Parathyroid adenoma (tissue), 2 donors: Measurements from ENCODE around the gene KXD1.

Source experiments
- H2AFZ ChIP-seq: fragments of 300-600 bp; sonication (generic); one replicate; pipeline ENCODE4 v1.7.0; 2017; ENCODE audit warnings: antibody characterized with exemption, mild to moderate bottlenecking
- H3K27ac ChIP-seq: fragments of 300-600 bp; sonication (generic); one replicate; pipeline ENCODE4 v1.7.0; 2017
- H3K27me3 ChIP-seq: fragments of 300-600 bp; sonication (generic); one replicate; pipeline ENCODE4 v1.7.0; 2017; ENCODE audit warnings: low read length; ENCODE audit not compliant: control insufficient read depth, insufficient read depth
- H3K36me3 ChIP-seq: fragments of 300-600 bp; sonication (generic); one replicate; pipeline ENCODE4 v1.7.0; 2017; ENCODE audit warnings: low read length; ENCODE audit not compliant: control insufficient read depth, insufficient read depth
- H3K4me1 ChIP-seq: fragments of 300-600 bp; sonication (generic); one replicate; pipeline ENCODE4 v1.7.0; 2017; ENCODE audit warnings: control low read depth
- H3K4me2 ChIP-seq: fragments of 300-600 bp; sonication (generic); one replicate; pipeline ENCODE4 v1.7.0; 2017; ENCODE audit warnings: low read length
- H3K4me3 ChIP-seq: fragments of 300-600 bp; sonication (generic); one replicate; pipeline ENCODE4 v1.7.0; 2017; ENCODE audit warnings: low read depth, low read length
- H3K79me2 ChIP-seq: fragments of 300-600 bp; sonication (generic); one replicate; pipeline ENCODE4 v1.7.0; 2017; ENCODE audit warnings: control low read depth
- H3K9ac ChIP-seq: fragments of 300-600 bp; sonication (generic); one replicate; pipeline ENCODE4 v1.7.0; 2017; ENCODE audit warnings: mild to moderate bottlenecking
- H3K9me3 ChIP-seq: fragments of 300-600 bp; sonication (generic); one replicate; pipeline ENCODE4 v1.7.0; 2017; ENCODE audit warnings: low read length; ENCODE audit not compliant: control insufficient read depth
- TF ChIP-seq, protein P1 (sequence below): fragments of 300-600 bp; sonication (generic); IDR thresholded peaks from one replicate; pipeline ENCODE4 v1.7.0; 2017; ENCODE audit warnings: antibody characterized with exemption, mild to moderate bottlenecking
- donor health status: primary hyperparathyroidism.

The KXD1 gene

GRCh38 chr19:18608102-18608804, 50.6 kb downstream of the KXD1 start:
- H3K36me3 ChIP-seq = no peaks in the 10 kb centered on the region
- H3K4me1 ChIP-seq = peaks cover 19% of the 10 kb centered on the region
- no peak overlapping the region for H3K4me2 ChIP-seq
- H3K79me2 ChIP-seq = no peaks in the 10 kb centered on the region
- TF ChIP-seq, protein P1, sequence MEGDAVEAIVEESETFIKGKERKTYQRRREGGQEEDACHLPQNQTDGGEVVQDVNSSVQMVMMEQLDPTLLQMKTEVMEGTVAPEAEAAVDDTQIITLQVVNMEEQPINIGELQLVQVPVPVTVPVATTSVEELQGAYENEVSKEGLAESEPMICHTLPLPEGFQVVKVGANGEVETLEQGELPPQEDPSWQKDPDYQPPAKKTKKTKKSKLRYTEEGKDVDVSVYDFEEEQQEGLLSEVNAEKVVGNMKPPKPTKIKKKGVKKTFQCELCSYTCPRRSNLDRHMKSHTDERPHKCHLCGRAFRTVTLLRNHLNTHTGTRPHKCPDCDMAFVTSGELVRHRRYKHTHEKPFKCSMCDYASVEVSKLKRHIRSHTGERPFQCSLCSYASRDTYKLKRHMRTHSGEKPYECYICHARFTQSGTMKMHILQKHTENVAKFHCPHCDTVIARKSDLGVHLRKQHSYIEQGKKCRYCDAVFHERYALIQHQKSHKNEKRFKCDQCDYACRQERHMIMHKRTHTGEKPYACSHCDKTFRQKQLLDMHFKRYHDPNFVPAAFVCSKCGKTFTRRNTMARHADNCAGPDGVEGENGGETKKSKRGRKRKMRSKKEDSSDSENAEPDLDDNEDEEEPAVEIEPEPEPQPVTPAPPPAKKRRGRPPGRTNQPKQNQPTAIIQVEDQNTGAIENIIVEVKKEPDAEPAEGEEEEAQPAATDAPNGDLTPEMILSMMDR = no peak
- no peak overlapping the region for H3K9ac ChIP-seq
- no peak overlapping the region for H3K4me3 ChIP-seq
- no peak overlapping the region for H2AFZ ChIP-seq
- H3K27ac ChIP-seq = no peak overlapping the region
- H3K27me3 ChIP-seq = peaks cover 14% of the 10 kb centered on the region
- H3K9me3 ChIP-seq = no peaks in the 10 kb centered on the region

GRCh38 chr19:18608805-18609716, 51.4 kb downstream of the KXD1 start:
- H3K9ac ChIP-seq = no peak overlapping the region
- H3K27me3 ChIP-seq = peaks cover 17% of the 10 kb centered on the region
- H3K9me3 ChIP-seq = no peaks in the 10 kb centered on the region
- H3K27ac ChIP-seq = no peak overlapping the region
- no peak overlapping the region for H2AFZ ChIP-seq
- H3K4me2 ChIP-seq = no peak overlapping the region
- no peak overlapping the region for H3K4me3 ChIP-seq
- no peaks in the 10 kb centered on the region for H3K36me3 ChIP-seq
- TF ChIP-seq, protein P1 = no peak
- peaks cover 19% of the 10 kb centered on the region for H3K4me1 ChIP-seq
- H3K79me2 ChIP-seq = no peaks in the 10 kb centered on the region

- H3K79me2 ChIP-seq = no peaks in the 10 kb centered on the region
- no peaks in the 10 kb centered on the region for H3K36me3 ChIP-seq
- H3K27me3 ChIP-seq = peaks cover 14% of the 10 kb centered on the region
- no peak overlapping the region for H3K27ac ChIP-seq
- H3K9ac ChIP-seq = no peak overlapping the region
- no peak overlapping the region for H3K4me2 ChIP-seq
- H2AFZ ChIP-seq = no peak overlapping the region
- no peak overlapping the region for H3K4me3 ChIP-seq
- TF ChIP-seq, protein P1 = no peak
- peaks cover 19% of the 10 kb centered on the region for H3K4me1 ChIP-seq
- no peaks in the 10 kb centered on the region for H3K9me3 ChIP-seq
Observed at GRCh38 chr19:18609717-18610051, 52.0 kb downstream of the KXD1 start.

- Histone ChIP-seq H3K4me3 (no peak overlapping the region), H3K4me1 (peaks cover 19% of the 10 kb centered on the region), H2AFZ (no peak overlapping the region), H3K4me2 (no peak overlapping the region), H3K36me3 (no peaks in the 10 kb centered on the region), H3K9me3 (no peaks in the 10 kb centered on the region), H3K9ac (no peak overlapping the region), H3K27me3 (peaks cover 14% of the 10 kb centered on the region), H3K27ac (no peak overlapping the region), H3K79me2 (no peaks in the 10 kb centered on the region)
- TF ChIP-seq, protein P1 = no peak
Observed at GRCh38 chr19:18610245-18610555, 52.5 kb downstream of the KXD1 start.
